GM12878 (cell line): ENCODE results near the gene SLC28A2. TPM values are rescaled to one million over a fixed set of nuclear protein-coding genes. Genes with fewer than 3 reads are reported as not detected.

Source experiments
- CEBPB ChIP-seq, 2 experiments: fragments of 150-350 bp in 1 of 2; IDR thresholded peaks; 2 replicates each; pipeline ENCODE4 v1.6.1; 2012 to 2014; ENCODE audit warnings: low read depth in 2 of 2, low read length in 2 of 2, borderline replicate concordance in 1 of 2, inconsistent platforms in 1 of 2
- FOS ChIP-seq: IDR thresholded peaks from 3 replicates; pipeline ENCODE4 v1.6.1; 2011; ENCODE audit warnings: borderline replicate concordance; ENCODE audit not compliant: insufficient read length; ENCODE audit errors: extremely low read depth
- FOXM1 ChIP-seq: IDR thresholded peaks from 2 replicates; pipeline ENCODE4 v1.6.1; 2012; ENCODE audit warnings: low read depth, mild to moderate bottlenecking, inconsistent platforms, low read length, moderate library complexity
- MEF2A ChIP-seq: IDR thresholded peaks from 2 replicates; pipeline ENCODE4 v1.6.1; 2011; ENCODE audit warnings: low read depth, mild to moderate bottlenecking, low read length, moderate library complexity; ENCODE audit not compliant: insufficient read depth
- MYC ChIP-seq: IDR thresholded peaks from 2 replicates; pipeline ENCODE4 v1.6.1; 2011; ENCODE audit warnings: mild to moderate bottlenecking, low read length, moderate library complexity, inconsistent platforms; ENCODE audit not compliant: insufficient read depth, insufficient replicate concordance, insufficient read length, severe bottlenecking
- NFYA ChIP-seq: IDR thresholded peaks from 2 replicates; pipeline ENCODE4 v1.6.1; 2011; ENCODE audit warnings: low read depth, mild to moderate bottlenecking, low read length, improper control_type of control experiment, borderline replicate concordance
- NFYB ChIP-seq: IDR thresholded peaks from 2 replicates; pipeline ENCODE4 v1.6.1; 2011; ENCODE audit warnings: low read depth, mild to moderate bottlenecking, low read length, improper control_type of control experiment, moderate library complexity; ENCODE audit not compliant: insufficient read depth
- RAD21 ChIP-seq: IDR thresholded peaks from 2 replicates; pipeline ENCODE4 v1.6.1; 2011; ENCODE audit warnings: mild to moderate bottlenecking, low read depth, low read length, moderate library complexity; ENCODE audit not compliant: insufficient read depth
- ZBED1 ChIP-seq: IDR thresholded peaks from 2 replicates; pipeline ENCODE4 v1.6.1; 2016; ENCODE audit warnings: borderline replicate concordance
- polyA plus RNA-seq, 11 experiments: library from polyadenylated mRNA; depleted of rRNA in 4 of 11; unstranded in 6 of 11; stranded (reverse) in 5 of 11; fragments of >200 nt; fragmentation: Nextera tagmentation in 4 of 11; fragmentation: Illumina TruSeq in 1 of 11; extraction: Ambion mirVana in 4 of 11; extraction: Trizol in 1 of 11; gene quantifications; 1 replicate in 1 of 11; 2 replicates in 10 of 11; pipeline versions ENCODE4 v1.2.1 to v1.2.3, GENCODE V29; 2011 to 2016; ENCODE audit warnings: inconsistent platforms in 2 of 11, missing spikeins in 2 of 11, low read depth in 1 of 11
- total RNA-seq, 4 experiments: library from RNA; depleted of rRNA in 3 of 4; stranded (reverse); fragments of >200 nt in 3 of 4; fragmentation: Illumina TruSeq in 1 of 4; extraction: Trizol in 1 of 4; gene quantifications; 2 replicates each; pipeline versions ENCODE4 v1.2.1 to v1.2.3, GENCODE V29; 2013 to 2021
- TF ChIP-seq, protein P1 (sequence below): fragments of 450-650 bp; IDR thresholded peaks from 2 replicates; pipeline ENCODE4 v1.6.1; 2017; ENCODE audit warnings: mild to moderate bottlenecking, moderate library complexity
- TF ChIP-seq, protein P2 (sequence below): IDR thresholded peaks from 2 replicates; pipeline ENCODE4 v1.6.1; 2011; ENCODE audit warnings: low read depth, mild to moderate bottlenecking, low read length, moderate library complexity, borderline replicate concordance; ENCODE audit errors: extremely low read depth
- TF ChIP-seq, protein P3 (sequence below), 3 experiments: IDR thresholded peaks in 2 of 3; conservative IDR thresholded peaks in 1 of 3; 2 replicates each; pipeline ENCODE4 v1.5.1; 2011; ENCODE audit warnings: low read depth in 3 of 3, low read length in 3 of 3, mild to moderate bottlenecking in 3 of 3, control low read depth in 2 of 3, moderate library complexity in 2 of 3, inconsistent platforms in 1 of 3, mixed read lengths in 1 of 3; ENCODE audit not compliant: control insufficient read depth in 2 of 3, insufficient read depth in 1 of 3; ENCODE audit errors: extremely low read depth in 1 of 3

SLC28A2 gene
- total and polyA plus RNA-seq, 10 of the 15 experiments (the other 5 are each of a cell fraction or from before 2014, with no cell fraction given), result 0.02 to 0.21 (median 0.14) TPM; not detected in 6

DNA sequence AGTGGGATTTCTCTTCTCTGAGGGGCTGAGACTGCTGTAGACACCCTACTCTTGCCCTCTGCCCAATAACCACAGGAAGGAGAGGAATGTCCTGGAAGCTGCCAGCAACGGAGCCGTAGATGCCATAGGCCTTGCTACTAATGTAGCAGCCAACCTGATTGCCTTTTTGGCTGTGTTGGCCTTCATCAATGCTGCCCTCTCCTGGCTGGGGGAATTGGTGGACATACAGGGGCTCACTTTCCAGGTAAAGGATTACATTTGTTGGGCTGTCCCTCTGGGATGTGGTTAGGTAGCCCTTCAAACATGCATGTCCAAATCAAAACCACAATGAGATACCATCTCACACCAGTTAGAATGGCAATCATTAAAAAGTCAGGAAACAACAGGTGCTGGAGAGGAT lies 16.1 kb downstream of the SLC28A2 start (continued):
- TF ChIP-seq, protein P1, sequence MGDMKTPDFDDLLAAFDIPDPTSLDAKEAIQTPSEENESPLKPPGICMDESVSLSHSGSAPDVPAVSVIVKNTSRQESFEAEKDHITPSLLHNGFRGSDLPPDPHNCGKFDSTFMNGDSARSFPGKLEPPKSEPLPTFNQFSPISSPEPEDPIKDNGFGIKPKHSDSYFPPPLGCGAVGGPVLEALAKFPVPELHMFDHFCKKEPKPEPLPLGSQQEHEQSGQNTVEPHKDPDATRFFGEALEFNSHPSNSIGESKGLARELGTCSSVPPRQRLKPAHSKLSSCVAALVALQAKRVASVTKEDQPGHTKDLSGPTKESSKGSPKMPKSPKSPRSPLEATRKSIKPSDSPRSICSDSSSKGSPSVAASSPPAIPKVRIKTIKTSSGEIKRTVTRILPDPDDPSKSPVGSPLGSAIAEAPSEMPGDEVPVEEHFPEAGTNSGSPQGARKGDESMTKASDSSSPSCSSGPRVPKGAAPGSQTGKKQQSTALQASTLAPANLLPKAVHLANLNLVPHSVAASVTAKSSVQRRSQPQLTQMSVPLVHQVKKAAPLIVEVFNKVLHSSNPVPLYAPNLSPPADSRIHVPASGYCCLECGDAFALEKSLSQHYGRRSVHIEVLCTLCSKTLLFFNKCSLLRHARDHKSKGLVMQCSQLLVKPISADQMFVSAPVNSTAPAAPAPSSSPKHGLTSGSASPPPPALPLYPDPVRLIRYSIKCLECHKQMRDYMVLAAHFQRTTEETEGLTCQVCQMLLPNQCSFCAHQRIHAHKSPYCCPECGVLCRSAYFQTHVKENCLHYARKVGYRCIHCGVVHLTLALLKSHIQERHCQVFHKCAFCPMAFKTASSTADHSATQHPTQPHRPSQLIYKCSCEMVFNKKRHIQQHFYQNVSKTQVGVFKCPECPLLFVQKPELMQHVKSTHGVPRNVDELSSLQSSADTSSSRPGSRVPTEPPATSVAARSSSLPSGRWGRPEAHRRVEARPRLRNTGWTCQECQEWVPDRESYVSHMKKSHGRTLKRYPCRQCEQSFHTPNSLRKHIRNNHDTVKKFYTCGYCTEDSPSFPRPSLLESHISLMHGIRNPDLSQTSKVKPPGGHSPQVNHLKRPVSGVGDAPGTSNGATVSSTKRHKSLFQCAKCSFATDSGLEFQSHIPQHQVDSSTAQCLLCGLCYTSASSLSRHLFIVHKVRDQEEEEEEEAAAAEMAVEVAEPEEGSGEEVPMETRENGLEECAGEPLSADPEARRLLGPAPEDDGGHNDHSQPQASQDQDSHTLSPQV, result no peak
- TF ChIP-seq, protein P2, sequence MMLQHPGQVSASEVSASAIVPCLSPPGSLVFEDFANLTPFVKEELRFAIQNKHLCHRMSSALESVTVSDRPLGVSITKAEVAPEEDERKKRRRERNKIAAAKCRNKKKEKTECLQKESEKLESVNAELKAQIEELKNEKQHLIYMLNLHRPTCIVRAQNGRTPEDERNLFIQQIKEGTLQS, result no peak
- no peak for TF ChIP-seq CEBPB (IDR thresholded peaks at IDR 0.05; ENCODE audit: borderline replicate concordance in 1 of 2, low read depth in 2 of 2, low read length in 2 of 2)
- no peak for TF ChIP-seq NFYB
- TF ChIP-seq ZBED1, result no peak
- no peak for TF ChIP-seq FOS
- TF ChIP-seq, protein P3, sequence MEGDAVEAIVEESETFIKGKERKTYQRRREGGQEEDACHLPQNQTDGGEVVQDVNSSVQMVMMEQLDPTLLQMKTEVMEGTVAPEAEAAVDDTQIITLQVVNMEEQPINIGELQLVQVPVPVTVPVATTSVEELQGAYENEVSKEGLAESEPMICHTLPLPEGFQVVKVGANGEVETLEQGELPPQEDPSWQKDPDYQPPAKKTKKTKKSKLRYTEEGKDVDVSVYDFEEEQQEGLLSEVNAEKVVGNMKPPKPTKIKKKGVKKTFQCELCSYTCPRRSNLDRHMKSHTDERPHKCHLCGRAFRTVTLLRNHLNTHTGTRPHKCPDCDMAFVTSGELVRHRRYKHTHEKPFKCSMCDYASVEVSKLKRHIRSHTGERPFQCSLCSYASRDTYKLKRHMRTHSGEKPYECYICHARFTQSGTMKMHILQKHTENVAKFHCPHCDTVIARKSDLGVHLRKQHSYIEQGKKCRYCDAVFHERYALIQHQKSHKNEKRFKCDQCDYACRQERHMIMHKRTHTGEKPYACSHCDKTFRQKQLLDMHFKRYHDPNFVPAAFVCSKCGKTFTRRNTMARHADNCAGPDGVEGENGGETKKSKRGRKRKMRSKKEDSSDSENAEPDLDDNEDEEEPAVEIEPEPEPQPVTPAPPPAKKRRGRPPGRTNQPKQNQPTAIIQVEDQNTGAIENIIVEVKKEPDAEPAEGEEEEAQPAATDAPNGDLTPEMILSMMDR (IDR thresholded peaks at IDR 0.05 in 2 of 3, conservative IDR thresholded peaks at IDR 0.05 in 1 of 3; ENCODE audit: control insufficient read depth in 2 of 3, extremely low read depth in 1 of 3, insufficient read depth in 1 of 3, low read depth in 3 of 3, low read length in 3 of 3), result peak; percentile 13 to 37 (median 16); a peak in 2 of 6 replicates
- TF ChIP-seq MYC, result no peak
- TF ChIP-seq RAD21, result peak; percentile 29
- TF ChIP-seq NFYA, result no peak
- TF ChIP-seq FOXM1, result no peak
- no peak for TF ChIP-seq MEF2A
